HG03095 (cell line): Measurements from ENCODE around the gene DDX42.
"Not testable (repeated sequence)": the region's sequence is repeated elsewhere in the genome, so short reads cannot be mapped to it uniquely, and the experiment has no call there.

ENCODE experiments used
- ATAC-seq: cut with Tn5 transposase; IDR thresholded peaks from one replicate; pipeline ENCODE4 v1.9.1; 2021; ENCODE audit warnings: moderate library complexity; ENCODE audit not compliant: unreplicated experiment

Gene DDX42

GRCh38 chr17:63780507-63780906, 6.5 kb downstream of the DDX42 start:
- ATAC-seq, result no peak

- no peak for ATAC-seq
Measured at GRCh38 chr17:63780928-63781327, 7.0 kb downstream of the DDX42 start.

DNA sequence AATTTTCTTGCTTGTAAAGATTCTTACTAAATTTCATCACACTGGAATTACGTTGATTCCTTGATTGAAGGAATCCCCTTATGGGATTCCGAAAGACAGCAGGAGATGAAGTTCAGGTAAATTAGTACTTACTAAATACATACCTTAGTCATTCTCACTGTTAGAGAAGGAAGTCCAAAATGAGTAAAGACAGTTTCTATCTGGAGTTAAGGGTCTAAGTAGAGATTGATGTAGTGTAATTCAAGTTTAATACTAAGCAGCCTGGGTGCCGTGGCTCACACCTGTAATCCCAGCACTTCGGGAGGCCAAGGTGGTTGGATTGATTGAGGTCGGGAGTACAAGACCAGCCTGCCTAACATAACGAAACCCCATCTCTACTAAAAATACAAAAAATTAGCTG, 9.6 kb downstream of the DDX42 start:
- no peak for ATAC-seq

DNA sequence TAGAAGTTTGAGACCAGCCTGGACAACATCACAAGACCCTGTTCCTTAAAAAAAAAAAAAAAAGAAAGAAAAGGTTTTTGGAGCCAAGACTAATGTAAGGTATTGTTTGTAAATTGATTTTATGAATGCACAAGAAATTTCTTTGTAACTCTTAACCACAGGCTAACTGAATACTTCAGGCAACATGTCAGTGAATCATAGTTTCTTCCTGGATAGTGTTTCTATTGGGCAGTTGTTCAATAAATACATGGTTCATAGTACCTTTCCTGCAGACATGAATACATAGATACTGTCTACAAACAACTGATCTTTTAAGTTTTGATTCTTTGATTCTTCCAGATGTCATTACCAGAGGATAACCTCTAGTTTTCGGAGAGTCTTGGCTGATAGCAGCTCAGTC, 11.6 kb downstream of the DDX42 start:
- no peak for ATAC-seq

DNA sequence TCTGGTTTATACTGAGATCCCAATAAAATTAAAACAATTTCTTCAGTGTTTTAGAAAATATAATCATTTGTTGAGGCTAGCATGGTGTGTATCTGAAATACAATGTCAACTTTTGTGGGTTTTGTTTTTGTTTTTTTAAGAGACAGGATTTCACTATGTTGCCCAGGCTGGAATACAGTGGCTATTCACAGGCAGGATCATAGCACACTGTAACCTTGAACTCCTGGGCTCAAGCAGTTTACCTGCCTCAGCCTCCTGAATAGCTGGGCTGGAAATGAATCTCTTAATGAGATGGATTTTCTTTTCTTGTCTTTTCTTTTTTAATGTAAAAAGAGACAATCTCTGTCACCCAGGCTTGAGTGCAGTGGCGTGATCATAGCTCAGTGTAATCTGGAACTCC, 12.1 kb downstream of the DDX42 start:
- ATAC-seq, result no peak

- ATAC-seq, result no peak
Measured at GRCh38 chr17:63786971-63787711, 13.2 kb downstream of the DDX42 start.

DNA sequence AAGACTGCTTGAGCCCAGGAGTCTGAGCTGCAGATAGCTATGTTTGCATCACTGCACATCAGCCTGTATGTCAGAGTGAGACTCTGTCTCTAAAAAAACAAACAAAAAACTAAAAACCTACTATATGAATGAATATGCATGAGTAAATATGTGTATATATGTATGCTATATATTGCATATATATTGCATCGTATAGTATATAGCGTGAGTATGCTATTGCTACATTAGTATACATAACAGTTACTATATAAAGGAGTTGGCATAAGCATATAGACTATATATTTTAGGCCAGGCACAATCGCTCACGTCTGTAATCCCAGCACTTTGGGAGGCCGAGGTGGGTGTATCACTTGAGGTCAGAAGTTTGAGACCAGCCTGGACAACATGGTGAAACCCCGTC, 16.1 kb downstream of the DDX42 start:
- ATAC-seq, result no peak

- no peak for ATAC-seq
Measured at GRCh38 chr17:63792055-63792729, 18.2 kb downstream of the DDX42 start.

- not testable (repeated sequence) for ATAC-seq
Measured at GRCh38 chr17:63796375-63796774, 22.4 kb downstream of the DDX42 start.

DNA sequence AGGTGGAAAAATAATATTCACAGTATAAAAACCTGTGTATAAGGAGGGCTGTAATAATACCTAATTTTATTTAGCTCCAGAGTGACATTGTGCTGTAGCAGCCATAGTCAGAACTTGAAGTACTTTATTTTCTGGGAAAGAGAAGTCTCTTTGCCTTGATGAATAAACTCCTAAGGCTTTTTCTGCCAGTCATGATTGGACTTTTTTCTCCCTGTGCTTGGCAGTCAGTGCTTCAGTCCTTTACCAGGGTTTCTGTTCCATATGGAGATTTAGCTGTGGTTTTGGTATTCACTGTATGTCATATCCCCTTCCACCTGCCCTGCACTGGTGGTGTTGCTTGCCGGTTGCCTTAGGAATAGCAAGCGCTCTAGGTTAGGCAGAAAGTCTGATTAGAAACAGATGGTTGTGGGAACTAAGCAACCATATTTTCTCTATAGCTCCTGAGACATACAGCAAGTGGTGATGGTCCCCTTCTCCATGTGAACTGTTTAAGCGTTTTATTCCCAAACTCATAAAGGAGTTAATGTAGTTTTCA, 24.7 kb downstream of the DDX42 start:
- ATAC-seq, result no peak

- no peak for ATAC-seq
Measured at GRCh38 chr17:63800783-63801182, 26.8 kb downstream of the DDX42 start.

DNA sequence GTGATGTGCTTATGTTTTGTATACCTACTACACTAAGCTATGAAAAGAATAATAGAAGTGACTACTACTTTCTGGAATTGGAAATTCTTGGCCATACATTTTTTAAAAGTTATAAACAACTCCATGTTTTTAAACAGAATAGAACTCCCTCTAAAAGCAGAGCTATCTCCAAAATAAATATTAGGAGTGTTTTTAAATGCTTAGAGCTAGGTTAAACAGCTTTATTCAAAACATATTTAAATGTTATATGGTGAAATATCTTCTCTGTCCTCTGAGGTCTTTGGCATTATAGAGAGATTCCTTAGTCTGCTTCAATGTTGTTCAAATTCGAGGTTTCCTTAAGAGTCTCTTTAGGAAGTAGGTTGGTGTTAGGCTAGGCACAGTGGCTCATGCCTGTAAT, 30.4 kb downstream of the DDX42 start:
- no peak for ATAC-seq

DNA sequence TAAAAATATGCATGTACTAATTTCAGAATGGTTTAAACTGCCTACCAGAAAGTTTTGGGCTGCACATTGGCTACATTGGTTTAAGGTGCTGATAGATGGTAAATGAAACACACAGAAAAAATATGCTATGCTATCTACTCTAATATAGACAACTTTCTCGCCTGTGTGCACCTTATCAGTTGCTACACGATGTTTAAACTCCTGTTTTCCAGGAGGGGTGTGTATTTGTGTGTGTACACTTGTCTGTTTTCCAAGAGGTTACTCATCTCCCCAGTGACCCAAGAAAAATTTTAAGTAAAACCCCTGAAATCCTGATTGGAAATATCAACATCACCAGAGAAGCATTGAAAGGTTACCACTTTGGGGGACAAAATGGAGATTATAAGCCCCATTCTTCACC, 31.6 kb downstream of the DDX42 start:
- no peak for ATAC-seq

- no peak for ATAC-seq
Measured at GRCh38 chr17:63809970-63810369, 36.0 kb downstream of the DDX42 start.

- ATAC-seq, result no peak
Measured at GRCh38 chr17:63816123-63816522, 42.2 kb downstream of the DDX42 start.

GRCh38 chr17:63816669-63817068, 42.7 kb downstream of the DDX42 start:
- no peak for ATAC-seq

DNA sequence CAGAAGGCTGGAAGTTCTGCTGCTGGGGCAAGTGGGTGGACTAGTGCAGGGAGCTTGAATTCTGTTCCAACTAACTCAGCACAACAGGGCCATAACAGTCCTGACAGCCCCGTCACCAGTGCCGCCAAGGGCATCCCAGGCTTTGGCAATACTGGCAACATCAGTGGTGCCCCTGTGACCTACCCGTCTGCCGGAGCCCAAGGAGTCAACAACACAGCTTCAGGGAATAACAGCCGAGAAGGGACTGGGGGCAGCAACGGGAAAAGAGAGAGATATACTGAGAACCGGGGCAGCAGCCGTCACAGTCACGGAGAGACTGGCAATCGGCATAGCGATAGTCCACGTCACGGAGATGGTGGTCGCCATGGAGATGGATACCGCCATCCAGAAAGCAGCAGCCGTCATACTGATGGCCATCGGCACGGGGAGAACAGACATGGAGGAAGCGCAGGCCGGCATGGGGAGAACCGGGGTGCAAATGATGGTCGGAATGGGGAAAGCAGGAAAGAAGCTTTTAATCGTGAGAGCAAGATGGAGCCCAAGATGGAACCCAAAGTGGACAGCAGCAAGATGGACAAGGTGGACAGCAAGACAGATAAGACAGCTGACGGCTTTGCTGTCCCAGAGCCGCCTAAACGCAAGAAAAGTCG, 43.9 kb downstream of the DDX42 start:
- no peak for ATAC-seq

- no peak for ATAC-seq
Measured at GRCh38 chr17:63819131-63819530, 45.2 kb downstream of the DDX42 start.

DNA sequence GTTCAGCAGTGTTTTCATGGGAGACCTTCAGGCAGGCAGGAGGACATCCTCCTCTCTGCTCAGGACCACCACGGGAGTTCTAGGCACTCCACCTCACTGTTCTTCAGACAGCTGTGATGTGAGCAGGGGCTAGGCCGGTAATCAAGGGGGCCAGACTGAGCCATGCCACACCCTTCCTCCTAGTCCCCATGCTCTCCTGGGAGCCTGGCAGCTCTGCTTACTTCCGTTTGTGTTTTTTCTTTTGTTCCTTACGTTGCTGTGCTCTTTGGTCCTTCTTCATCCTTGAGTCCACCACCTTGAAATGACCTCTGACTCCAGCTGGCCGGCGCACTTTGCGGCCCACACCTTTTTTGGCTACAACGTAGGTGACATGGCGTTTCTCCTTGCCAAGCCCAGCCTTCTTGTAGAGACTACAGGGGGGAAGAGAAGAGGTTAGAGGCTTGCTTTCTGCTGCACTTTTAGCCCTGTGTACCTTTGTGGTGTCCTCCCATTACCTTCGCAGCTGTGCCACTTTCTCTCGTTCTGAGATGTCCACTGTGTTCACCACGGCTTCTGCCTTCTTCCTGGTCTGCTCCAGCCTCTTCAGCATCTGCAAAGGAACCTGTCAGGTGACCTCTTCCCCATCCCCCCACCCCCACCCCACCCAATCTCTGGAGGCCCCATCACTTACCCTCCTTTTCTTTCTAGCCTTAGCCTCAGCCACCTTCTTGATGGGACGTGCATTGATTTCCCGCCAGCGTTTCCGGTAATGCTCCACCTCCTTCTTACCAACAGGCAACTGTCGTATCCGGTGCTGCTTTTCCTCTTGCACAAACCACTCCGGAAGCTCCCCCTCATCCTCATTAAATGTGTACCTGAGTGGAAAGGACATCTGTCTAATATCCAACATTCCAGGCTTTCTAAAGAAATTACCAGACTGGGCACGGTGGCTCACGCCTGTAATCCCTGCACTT, 45.9 kb downstream of the DDX42 start:
- ATAC-seq, result no peak

GRCh38 chr17:63820963-63821561, 47.1 kb downstream of the DDX42 start:
- no peak for ATAC-seq
